HepG2 (cell line): ENCODE results near the gene VENTX.

ENCODE experiments used
- MXI1 ChIP-seq: IDR thresholded peaks from 3 replicates; pipeline ENCODE4 v1.6.1; 2012; ENCODE audit warnings: low read depth, low read length, inconsistent platforms, borderline replicate concordance
- NCOA2 ChIP-seq: sonication (generic); formaldehyde crosslinking; IDR thresholded peaks from 2 replicates; pipeline ENCODE4 v1.8.0; 2022; ENCODE audit warnings: inconsistent platforms
- POLR2AphosphoS5 ChIP-seq: IDR thresholded peaks from 2 replicates; pipeline ENCODE4 v1.6.1; 2012; ENCODE audit warnings: low read depth, low read length
- RNF2 ChIP-seq: fragments of 450-650 bp; conservative IDR thresholded peaks from 2 replicates; pipeline ENCODE4 v1.6.1; 2016; ENCODE audit warnings: low read depth
- ZNF672 ChIP-seq: sonication (generic); formaldehyde crosslinking; IDR thresholded peaks from 2 replicates; pipeline ENCODE4 v1.8.1; 2022; ENCODE audit warnings: missing genetic modification reagents
- ZNF770 ChIP-seq: sonication (generic); formaldehyde crosslinking; IDR thresholded peaks from 2 replicates; pipeline ENCODE4 v1.5.0; 2020; ENCODE audit warnings: mild to moderate bottlenecking, missing genetic modification reagents
- TF ChIP-seq, protein P1 (sequence below): sonication (generic); formaldehyde crosslinking; IDR thresholded peaks from 2 replicates; pipeline ENCODE4 v1.4.0; 2020; ENCODE audit warnings: missing genetic modification reagents, mild to moderate bottlenecking, borderline replicate concordance
- TF ChIP-seq, protein P2 (sequence below): sonication (generic); formaldehyde crosslinking; IDR thresholded peaks from 2 replicates; pipeline ENCODE4 v1.5.0; 2020; ENCODE audit warnings: mild to moderate bottlenecking, missing genetic modification reagents, moderate library complexity
- TF ChIP-seq, protein P3 (sequence below): sonication (generic); formaldehyde crosslinking; IDR thresholded peaks from 2 replicates; pipeline ENCODE4 v1.9.0; 2021; ENCODE audit warnings: missing genetic modification reagents, borderline replicate concordance
- TF ChIP-seq, protein P4 (sequence below): sonication (generic); formaldehyde crosslinking; IDR thresholded peaks from 2 replicates; pipeline ENCODE4 v1.4.0; 2020; ENCODE audit warnings: mild to moderate bottlenecking, missing genetic modification reagents
- TF ChIP-seq, protein P5 (sequence below): sonication (generic); formaldehyde crosslinking; IDR thresholded peaks from 2 replicates; pipeline ENCODE4 v1.8.1; 2023; ENCODE audit warnings: mild to moderate bottlenecking, missing genetic modification reagents, borderline replicate concordance

DNA sequence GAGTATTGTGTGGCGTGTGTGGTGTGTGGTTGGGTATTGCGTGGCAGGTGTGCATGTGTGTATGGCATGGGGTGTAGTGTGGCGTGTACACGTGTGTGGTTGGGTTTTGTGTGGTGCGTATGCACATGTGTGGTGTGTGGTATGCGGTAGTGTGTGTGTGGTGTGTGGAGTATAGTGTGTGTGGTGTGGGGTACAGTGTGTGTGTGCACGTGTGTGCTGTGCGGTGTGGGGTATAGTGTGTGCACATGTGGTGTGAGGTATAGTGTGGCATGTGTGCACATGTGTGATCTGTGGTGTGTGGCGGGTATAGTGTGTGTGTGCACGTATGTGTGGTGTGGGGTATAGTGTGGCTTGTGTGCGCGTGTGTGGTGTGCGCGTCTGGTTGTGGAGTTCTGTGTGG lies 28.5 kb upstream of the VENTX start:
- TF ChIP-seq NCOA2 (no peak), ZNF770 (CRISPR knock-in tag) (no peak), POLR2AphosphoS5 (no peak), RNF2 (no peak), MXI1 (no peak), ZNF672 (CRISPR knock-in tag) (no peak)
- TF ChIP-seq, protein P1, sequence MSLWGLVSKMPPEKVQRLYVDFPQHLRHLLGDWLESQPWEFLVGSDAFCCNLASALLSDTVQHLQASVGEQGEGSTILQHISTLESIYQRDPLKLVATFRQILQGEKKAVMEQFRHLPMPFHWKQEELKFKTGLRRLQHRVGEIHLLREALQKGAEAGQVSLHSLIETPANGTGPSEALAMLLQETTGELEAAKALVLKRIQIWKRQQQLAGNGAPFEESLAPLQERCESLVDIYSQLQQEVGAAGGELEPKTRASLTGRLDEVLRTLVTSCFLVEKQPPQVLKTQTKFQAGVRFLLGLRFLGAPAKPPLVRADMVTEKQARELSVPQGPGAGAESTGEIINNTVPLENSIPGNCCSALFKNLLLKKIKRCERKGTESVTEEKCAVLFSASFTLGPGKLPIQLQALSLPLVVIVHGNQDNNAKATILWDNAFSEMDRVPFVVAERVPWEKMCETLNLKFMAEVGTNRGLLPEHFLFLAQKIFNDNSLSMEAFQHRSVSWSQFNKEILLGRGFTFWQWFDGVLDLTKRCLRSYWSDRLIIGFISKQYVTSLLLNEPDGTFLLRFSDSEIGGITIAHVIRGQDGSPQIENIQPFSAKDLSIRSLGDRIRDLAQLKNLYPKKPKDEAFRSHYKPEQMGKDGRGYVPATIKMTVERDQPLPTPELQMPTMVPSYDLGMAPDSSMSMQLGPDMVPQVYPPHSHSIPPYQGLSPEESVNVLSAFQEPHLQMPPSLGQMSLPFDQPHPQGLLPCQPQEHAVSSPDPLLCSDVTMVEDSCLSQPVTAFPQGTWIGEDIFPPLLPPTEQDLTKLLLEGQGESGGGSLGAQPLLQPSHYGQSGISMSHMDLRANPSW (CRISPR knock-in tag), result no peak
- TF ChIP-seq, protein P2, sequence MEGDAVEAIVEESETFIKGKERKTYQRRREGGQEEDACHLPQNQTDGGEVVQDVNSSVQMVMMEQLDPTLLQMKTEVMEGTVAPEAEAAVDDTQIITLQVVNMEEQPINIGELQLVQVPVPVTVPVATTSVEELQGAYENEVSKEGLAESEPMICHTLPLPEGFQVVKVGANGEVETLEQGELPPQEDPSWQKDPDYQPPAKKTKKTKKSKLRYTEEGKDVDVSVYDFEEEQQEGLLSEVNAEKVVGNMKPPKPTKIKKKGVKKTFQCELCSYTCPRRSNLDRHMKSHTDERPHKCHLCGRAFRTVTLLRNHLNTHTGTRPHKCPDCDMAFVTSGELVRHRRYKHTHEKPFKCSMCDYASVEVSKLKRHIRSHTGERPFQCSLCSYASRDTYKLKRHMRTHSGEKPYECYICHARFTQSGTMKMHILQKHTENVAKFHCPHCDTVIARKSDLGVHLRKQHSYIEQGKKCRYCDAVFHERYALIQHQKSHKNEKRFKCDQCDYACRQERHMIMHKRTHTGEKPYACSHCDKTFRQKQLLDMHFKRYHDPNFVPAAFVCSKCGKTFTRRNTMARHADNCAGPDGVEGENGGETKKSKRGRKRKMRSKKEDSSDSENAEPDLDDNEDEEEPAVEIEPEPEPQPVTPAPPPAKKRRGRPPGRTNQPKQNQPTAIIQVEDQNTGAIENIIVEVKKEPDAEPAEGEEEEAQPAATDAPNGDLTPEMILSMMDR (CRISPR knock-in tag), result no peak
- TF ChIP-seq, protein P3, sequence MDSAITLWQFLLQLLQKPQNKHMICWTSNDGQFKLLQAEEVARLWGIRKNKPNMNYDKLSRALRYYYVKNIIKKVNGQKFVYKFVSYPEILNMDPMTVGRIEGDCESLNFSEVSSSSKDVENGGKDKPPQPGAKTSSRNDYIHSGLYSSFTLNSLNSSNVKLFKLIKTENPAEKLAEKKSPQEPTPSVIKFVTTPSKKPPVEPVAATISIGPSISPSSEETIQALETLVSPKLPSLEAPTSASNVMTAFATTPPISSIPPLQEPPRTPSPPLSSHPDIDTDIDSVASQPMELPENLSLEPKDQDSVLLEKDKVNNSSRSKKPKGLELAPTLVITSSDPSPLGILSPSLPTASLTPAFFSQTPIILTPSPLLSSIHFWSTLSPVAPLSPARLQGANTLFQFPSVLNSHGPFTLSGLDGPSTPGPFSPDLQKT (CRISPR knock-in tag), result no peak
- TF ChIP-seq, protein P4, sequence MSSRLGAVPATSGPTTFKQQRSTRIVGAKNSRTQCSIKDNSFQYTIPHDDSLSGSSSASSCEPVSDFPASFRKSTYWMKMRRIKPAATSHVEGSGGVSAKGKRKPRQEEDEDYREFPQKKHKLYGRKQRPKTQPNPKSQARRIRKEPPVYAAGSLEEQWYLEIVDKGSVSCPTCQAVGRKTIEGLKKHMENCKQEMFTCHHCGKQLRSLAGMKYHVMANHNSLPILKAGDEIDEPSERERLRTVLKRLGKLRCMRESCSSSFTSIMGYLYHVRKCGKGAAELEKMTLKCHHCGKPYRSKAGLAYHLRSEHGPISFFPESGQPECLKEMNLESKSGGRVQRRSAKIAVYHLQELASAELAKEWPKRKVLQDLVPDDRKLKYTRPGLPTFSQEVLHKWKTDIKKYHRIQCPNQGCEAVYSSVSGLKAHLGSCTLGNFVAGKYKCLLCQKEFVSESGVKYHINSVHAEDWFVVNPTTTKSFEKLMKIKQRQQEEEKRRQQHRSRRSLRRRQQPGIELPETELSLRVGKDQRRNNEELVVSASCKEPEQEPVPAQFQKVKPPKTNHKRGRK (CRISPR knock-in tag), result no peak
- TF ChIP-seq, protein P5, sequence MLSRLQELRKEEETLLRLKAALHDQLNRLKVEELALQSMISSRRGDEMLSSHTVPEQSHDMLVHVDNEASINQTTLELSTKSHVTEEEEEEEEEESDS (CRISPR knock-in tag), result no peak
